HEK293 (cell line): ENCODE data around the gene EIF4EBP2.
A peak's percentile ranks its signal among the peaks of the same experiment; 100 is the strongest.

Experiments used
- GLIS1 ChIP-seq: fragments of 450-650 bp; formaldehyde crosslinking; IDR thresholded peaks from 2 replicates; pipeline ENCODE4 v1.5.1; 2016; ENCODE audit warnings: missing biosample characterization, missing genetic modification characterization
- GLIS2 ChIP-seq: fragments of 450-650 bp; formaldehyde crosslinking; IDR thresholded peaks from 2 replicates; pipeline ENCODE4 v1.5.1; 2016; ENCODE audit warnings: missing biosample characterization, missing genetic modification characterization
- HOXD13 ChIP-seq: sonication (generic); formaldehyde crosslinking; IDR thresholded peaks from 2 replicates; pipeline ENCODE4 v1.8.0; 2022; ENCODE audit warnings: missing genetic modification reagents, borderline replicate concordance
- KLF9 ChIP-seq: fragments of 450-650 bp; formaldehyde crosslinking; IDR thresholded peaks from 2 replicates; pipeline ENCODE4 v1.5.1; 2016; ENCODE audit warnings: missing biosample characterization, missing genetic modification characterization, low read depth
- SP2 ChIP-seq: fragments of 450-650 bp; formaldehyde crosslinking; IDR thresholded peaks from 2 replicates; pipeline ENCODE4 v1.5.1; 2016; ENCODE audit warnings: missing biosample characterization, missing genetic modification characterization
- SP7 ChIP-seq: fragments of 450-650 bp; formaldehyde crosslinking; IDR thresholded peaks from 2 replicates; pipeline ENCODE4 v1.5.1; 2016; ENCODE audit warnings: missing biosample characterization, missing genetic modification characterization
- ZBTB17 ChIP-seq: fragments of 450-650 bp; formaldehyde crosslinking; IDR thresholded peaks from 2 replicates; pipeline ENCODE4 v1.5.1; 2016; ENCODE audit warnings: missing biosample characterization, missing genetic modification characterization
- ZFP37 ChIP-seq: fragments of 450-650 bp; formaldehyde crosslinking; IDR thresholded peaks from 2 replicates; pipeline ENCODE4 v1.5.1; 2016; ENCODE audit warnings: missing biosample characterization, missing genetic modification characterization
- ZNF211 ChIP-seq: fragments of 450-650 bp; formaldehyde crosslinking; IDR thresholded peaks from 2 replicates; pipeline ENCODE4 v1.5.1; 2016; ENCODE audit warnings: low read depth, missing biosample characterization, missing genetic modification characterization
- ZNF311 ChIP-seq: fragments of 450-650 bp; formaldehyde crosslinking; IDR thresholded peaks from 2 replicates; pipeline ENCODE4 v1.5.1; 2017; ENCODE audit warnings: missing biosample characterization, missing genetic modification characterization, borderline replicate concordance
- ZNF423 ChIP-seq: fragments of 450-650 bp; formaldehyde crosslinking; IDR thresholded peaks from 2 replicates; pipeline ENCODE4 v1.5.1; 2016; ENCODE audit warnings: missing biosample characterization, missing genetic modification characterization
- ZNF433 ChIP-seq: fragments of 450-650 bp; formaldehyde crosslinking; IDR thresholded peaks from 2 replicates; pipeline ENCODE4 v1.5.1; 2016; ENCODE audit warnings: missing biosample characterization, missing genetic modification characterization, low read depth
- ZNF48 ChIP-seq: fragments of 450-650 bp; formaldehyde crosslinking; IDR thresholded peaks from 2 replicates; pipeline ENCODE4 v1.5.1; 2016; ENCODE audit warnings: missing biosample characterization, missing genetic modification characterization
- ZNF514 ChIP-seq: fragments of 450-650 bp; formaldehyde crosslinking; IDR thresholded peaks from 2 replicates; pipeline ENCODE4 v1.5.1; 2016; ENCODE audit warnings: missing biosample characterization, missing genetic modification characterization
- ZNF600 ChIP-seq: fragments of 450-650 bp; formaldehyde crosslinking; IDR thresholded peaks from 2 replicates; pipeline ENCODE4 v1.5.1; 2016; ENCODE audit warnings: missing biosample characterization, missing genetic modification characterization
- ZNF624 ChIP-seq: fragments of 450-650 bp; formaldehyde crosslinking; IDR thresholded peaks from 2 replicates; pipeline ENCODE4 v1.5.1; 2017; ENCODE audit warnings: missing biosample characterization, missing genetic modification characterization
- ZNF626 ChIP-seq: fragments of 450-650 bp; sonication (Bioruptor Pico); formaldehyde crosslinking; IDR thresholded peaks from 2 replicates; pipeline ENCODE4 v1.5.1; 2018; ENCODE audit warnings: missing biosample characterization, missing genetic modification characterization, inconsistent platforms
- ZNF658 ChIP-seq: fragments of 450-650 bp; formaldehyde crosslinking; IDR thresholded peaks from 2 replicates; pipeline ENCODE4; 2016; ENCODE audit warnings: missing biosample characterization, missing genetic modification characterization
- ZNF707 ChIP-seq: fragments of 450-650 bp; formaldehyde crosslinking; IDR thresholded peaks from 2 replicates; pipeline ENCODE4 v1.5.1; 2016; ENCODE audit warnings: missing biosample characterization, missing genetic modification characterization
- ZNF768 ChIP-seq: fragments of 450-650 bp; formaldehyde crosslinking; IDR thresholded peaks from 2 replicates; pipeline ENCODE4 v1.5.1; 2018; ENCODE audit warnings: missing biosample characterization, mild to moderate bottlenecking, missing genetic modification characterization
- ZNF791 ChIP-seq: fragments of 450-650 bp; formaldehyde crosslinking; IDR thresholded peaks from 2 replicates; pipeline ENCODE4 v1.5.1; 2016; ENCODE audit warnings: missing biosample characterization, missing genetic modification characterization
- ZNF792 ChIP-seq: fragments of 450-650 bp; formaldehyde crosslinking; IDR thresholded peaks from 2 replicates; pipeline ENCODE4 v1.5.1; 2016; ENCODE audit warnings: missing biosample characterization, missing genetic modification characterization
- TF ChIP-seq, protein P1 (sequence below): fragments of 450-650 bp; formaldehyde crosslinking; optimal IDR thresholded peaks from 2 replicates; pipeline ENCODE3; 2016; ENCODE audit warnings: missing biosample characterization, mild to moderate bottlenecking, missing genetic modification characterization
- TF ChIP-seq, protein P2 (sequence below): fragments of 450-650 bp; formaldehyde crosslinking; IDR thresholded peaks from 2 replicates; pipeline ENCODE4 v1.5.1; 2016; ENCODE audit warnings: missing biosample characterization, missing genetic modification characterization
- TF ChIP-seq, protein P3 (sequence below): fragments of 450-650 bp; formaldehyde crosslinking; IDR thresholded peaks from 2 replicates; pipeline ENCODE4 v1.5.1; 2016; ENCODE audit warnings: missing biosample characterization, missing genetic modification characterization
- TF ChIP-seq, protein P4 (sequence below): fragments of 450-650 bp; formaldehyde crosslinking; IDR thresholded peaks from 2 replicates; pipeline ENCODE4 v1.5.1; 2016; ENCODE audit warnings: missing biosample characterization, missing genetic modification characterization
- TF ChIP-seq, protein P5 (sequence below): fragments of 450-650 bp; formaldehyde crosslinking; IDR thresholded peaks from 2 replicates; pipeline ENCODE4 v1.5.1; 2016; ENCODE audit warnings: missing biosample characterization, missing genetic modification characterization
- TF ChIP-seq, protein P6 (sequence below): fragments of 450-650 bp; formaldehyde crosslinking; IDR thresholded peaks from 2 replicates; pipeline ENCODE4 v1.5.1; 2016; ENCODE audit warnings: missing biosample characterization, missing genetic modification characterization

Gene EIF4EBP2

DNA sequence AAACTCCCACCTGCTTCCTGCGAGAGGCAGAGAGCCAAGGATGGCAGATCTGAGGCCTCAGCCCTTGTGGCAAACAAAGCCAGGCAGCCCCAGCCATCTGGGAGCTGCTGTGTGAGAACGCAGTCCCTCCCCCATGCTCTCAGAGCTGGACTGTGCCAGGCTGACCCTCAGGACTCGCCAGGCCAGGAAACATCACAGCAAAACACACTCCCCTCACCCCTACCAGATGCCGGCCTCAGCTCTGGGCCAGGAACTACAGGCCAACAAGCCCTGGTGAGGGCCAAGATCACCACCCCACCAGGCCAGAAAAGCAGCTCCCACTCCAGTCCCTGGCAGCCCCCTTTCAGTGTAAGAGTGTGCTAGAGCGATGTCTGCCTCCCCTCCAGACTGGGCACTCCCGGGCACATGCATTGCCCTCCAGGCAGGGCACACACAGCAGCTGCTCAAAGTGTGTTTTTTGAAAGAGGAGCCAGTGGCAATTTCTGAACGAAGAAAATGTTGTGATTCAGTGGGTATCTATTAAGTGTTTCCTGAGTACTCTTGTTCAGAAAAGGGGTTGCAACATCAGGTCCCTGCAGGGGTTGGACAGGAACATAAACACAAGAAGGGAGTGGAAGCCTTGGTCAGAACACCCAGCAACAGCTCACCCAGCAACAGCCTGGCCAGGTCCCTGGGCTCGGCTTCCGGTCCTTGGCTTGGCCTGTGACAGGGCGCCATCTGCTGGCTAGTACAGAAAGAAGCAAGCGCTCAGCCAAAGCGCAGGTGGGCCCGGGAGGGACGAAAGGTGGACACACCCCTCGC, 39.8 kb upstream of the EIF4EBP2 start (continued):
- TF ChIP-seq, protein P1, sequence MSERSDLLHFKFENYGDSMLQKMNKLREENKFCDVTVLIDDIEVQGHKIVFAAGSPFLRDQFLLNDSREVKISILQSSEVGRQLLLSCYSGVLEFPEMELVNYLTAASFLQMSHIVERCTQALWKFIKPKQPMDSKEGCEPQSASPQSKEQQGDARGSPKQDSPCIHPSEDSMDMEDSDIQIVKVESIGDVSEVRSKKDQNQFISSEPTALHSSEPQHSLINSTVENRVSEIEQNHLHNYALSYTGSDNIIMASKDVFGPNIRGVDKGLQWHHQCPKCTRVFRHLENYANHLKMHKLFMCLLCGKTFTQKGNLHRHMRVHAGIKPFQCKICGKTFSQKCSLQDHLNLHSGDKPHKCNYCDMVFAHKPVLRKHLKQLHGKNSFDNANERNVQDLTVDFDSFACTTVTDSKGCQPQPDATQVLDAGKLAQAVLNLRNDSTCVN (tag by site-specific recombination) = peak; percentile 10
- TF ChIP-seq ZNF48 (tag by site-specific recombination) (no peak), ZNF626 (tag by site-specific recombination) (no peak), ZFP37 (tag by site-specific recombination) (no peak), SP2 (tag by site-specific recombination) (peak; percentile 37; the same call in 1 of the 2 replicates), ZNF792 (tag by site-specific recombination) (no peak), ZBTB17 (tag by site-specific recombination) (peak; percentile 57), KLF9 (tag by site-specific recombination) (peak; percentile 94; the same call in 1 of the 2 replicates), ZNF514 (tag by site-specific recombination) (no peak), ZNF707 (tag by site-specific recombination) (no peak), ZNF600 (tag by site-specific recombination) (peak; percentile 74; the same call in 1 of the 2 replicates), ZNF423 (tag by site-specific recombination) (no peak), ZNF791 (tag by site-specific recombination) (no peak), GLIS2 (tag by site-specific recombination) (no peak), HOXD13 (no peak), ZNF311 (no peak), ZNF211 (tag by site-specific recombination) (no peak), ZNF433 (tag by site-specific recombination) (no peak), ZNF658 (tag by site-specific recombination) (no peak), GLIS1 (tag by site-specific recombination) (no peak), ZNF768 (tag by site-specific recombination) (no peak), ZNF624 (tag by site-specific recombination) (no peak), SP7 (tag by site-specific recombination) (no peak)
- TF ChIP-seq, protein P2, sequence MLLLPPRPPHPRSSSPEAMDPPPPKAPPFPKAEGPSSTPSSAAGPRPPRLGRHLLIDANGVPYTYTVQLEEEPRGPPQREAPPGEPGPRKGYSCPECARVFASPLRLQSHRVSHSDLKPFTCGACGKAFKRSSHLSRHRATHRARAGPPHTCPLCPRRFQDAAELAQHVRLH = no peak
- TF ChIP-seq, protein P3, sequence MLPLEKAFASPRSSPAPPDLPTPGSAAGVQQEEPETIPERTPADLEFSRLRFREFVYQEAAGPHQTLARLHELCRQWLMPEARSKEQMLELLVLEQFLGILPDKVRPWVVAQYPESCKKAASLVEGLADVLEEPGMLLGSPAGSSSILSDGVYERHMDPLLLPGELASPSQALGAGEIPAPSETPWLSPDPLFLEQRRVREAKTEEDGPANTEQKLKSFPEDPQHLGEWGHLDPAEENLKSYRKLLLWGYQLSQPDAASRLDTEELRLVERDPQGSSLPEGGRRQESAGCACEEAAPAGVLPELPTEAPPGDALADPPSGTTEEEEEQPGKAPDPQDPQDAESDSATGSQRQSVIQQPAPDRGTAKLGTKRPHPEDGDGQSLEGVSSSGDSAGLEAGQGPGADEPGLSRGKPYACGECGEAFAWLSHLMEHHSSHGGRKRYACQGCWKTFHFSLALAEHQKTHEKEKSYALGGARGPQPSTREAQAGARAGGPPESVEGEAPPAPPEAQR (tag by site-specific recombination) = no peak
- TF ChIP-seq, protein P4, sequence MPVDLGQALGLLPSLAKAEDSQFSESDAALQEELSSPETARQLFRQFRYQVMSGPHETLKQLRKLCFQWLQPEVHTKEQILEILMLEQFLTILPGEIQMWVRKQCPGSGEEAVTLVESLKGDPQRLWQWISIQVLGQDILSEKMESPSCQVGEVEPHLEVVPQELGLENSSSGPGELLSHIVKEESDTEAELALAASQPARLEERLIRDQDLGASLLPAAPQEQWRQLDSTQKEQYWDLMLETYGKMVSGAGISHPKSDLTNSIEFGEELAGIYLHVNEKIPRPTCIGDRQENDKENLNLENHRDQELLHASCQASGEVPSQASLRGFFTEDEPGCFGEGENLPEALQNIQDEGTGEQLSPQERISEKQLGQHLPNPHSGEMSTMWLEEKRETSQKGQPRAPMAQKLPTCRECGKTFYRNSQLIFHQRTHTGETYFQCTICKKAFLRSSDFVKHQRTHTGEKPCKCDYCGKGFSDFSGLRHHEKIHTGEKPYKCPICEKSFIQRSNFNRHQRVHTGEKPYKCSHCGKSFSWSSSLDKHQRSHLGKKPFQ (tag by site-specific recombination) = no peak
- TF ChIP-seq, protein P5, sequence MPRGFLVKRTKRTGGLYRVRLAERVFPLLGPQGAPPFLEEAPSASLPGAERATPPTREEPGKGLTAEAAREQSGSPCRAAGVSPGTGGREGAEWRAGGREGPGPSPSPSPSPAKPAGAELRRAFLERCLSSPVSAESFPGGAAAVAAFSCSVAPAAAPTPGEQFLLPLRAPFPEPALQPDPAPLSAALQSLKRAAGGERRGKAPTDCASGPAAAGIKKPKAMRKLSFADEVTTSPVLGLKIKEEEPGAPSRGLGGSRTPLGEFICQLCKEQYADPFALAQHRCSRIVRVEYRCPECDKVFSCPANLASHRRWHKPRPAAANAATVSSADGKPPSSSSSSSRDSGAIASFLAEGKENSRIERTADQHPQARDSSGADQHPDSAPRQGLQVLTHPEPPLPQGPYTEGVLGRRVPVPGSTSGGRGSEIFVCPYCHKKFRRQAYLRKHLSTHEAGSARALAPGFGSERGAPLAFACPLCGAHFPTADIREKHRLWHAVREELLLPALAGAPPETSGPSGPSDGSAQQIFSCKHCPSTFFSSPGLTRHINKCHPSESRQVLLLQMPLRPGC = no peak
- TF ChIP-seq, protein P6, sequence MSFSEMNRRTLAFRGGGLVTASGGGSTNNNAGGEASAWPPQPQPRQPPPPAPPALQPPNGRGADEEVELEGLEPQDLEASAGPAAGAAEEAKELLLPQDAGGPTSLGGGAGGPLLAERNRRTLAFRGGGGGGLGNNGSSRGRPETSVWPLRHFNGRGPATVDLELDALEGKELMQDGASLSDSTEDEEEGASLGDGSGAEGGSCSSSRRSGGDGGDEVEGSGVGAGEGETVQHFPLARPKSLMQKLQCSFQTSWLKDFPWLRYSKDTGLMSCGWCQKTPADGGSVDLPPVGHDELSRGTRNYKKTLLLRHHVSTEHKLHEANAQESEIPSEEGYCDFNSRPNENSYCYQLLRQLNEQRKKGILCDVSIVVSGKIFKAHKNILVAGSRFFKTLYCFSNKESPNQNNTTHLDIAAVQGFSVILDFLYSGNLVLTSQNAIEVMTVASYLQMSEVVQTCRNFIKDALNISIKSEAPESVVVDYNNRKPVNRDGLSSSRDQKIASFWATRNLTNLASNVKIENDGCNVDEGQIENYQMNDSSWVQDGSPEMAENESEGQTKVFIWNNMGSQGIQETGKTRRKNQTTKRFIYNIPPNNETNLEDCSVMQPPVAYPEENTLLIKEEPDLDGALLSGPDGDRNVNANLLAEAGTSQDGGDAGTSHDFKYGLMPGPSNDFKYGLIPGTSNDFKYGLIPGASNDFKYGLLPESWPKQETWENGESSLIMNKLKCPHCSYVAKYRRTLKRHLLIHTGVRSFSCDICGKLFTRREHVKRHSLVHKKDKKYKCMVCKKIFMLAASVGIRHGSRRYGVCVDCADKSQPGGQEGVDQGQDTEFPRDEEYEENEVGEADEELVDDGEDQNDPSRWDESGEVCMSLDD (tag by site-specific recombination) = no peak
